Naive B cell (primary cell): ENCODE measurements around the gene DRAXIN. TPM values are rescaled to one million over a fixed set of nuclear protein-coding genes. Genes with fewer than 3 reads are reported as not detected.

Experiments
- ATAC-seq, 2 donors: fragments of 150-1000 bp; cut with Tn5 transposase; 2 replicates each; pipeline ENCODE4 v1.10.0; 2021; ENCODE audit warnings: low read depth in 2 of 2, mild to moderate bottlenecking in 2 of 2, moderate library complexity in 2 of 2
- DNase-seq: peaks from one replicate; pipeline ENCODE4 v3.0.0; 2022
- H3K27ac Mint-ChIP-seq, 6 donors: one replicate each; pipeline ENCODE4 v1.8.0; 2020 to 2022; ENCODE audit warnings: mild to moderate bottlenecking in 6 of 6, mixed read lengths in 6 of 6, moderate library complexity in 5 of 6, inconsistent platforms in 2 of 6
- H3K27me3 Mint-ChIP-seq, 3 donors: one replicate each; pipeline ENCODE4 v1.8.0; 2021 to 2022; ENCODE audit warnings: mixed read lengths in 3 of 3, mild to moderate bottlenecking in 1 of 3
- H3K36me3 Mint-ChIP-seq, 2 donors: one replicate each; pipeline ENCODE4 v1.8.0; 2020 to 2022; ENCODE audit warnings: mixed read lengths in 2 of 2, inconsistent platforms in 1 of 2, mild to moderate bottlenecking in 1 of 2
- H3K4me1 Mint-ChIP-seq, 3 donors: one replicate each; pipeline ENCODE4 v1.8.0; 2020 to 2022; ENCODE audit warnings: mixed read lengths in 3 of 3, inconsistent platforms in 1 of 3, mild to moderate bottlenecking in 1 of 3, moderate library complexity in 1 of 3
- H3K4me3 Mint-ChIP-seq, 8 donors: one replicate each; pipeline ENCODE4 v1.8.0; 2020 to 2022; ENCODE audit warnings: mild to moderate bottlenecking in 8 of 8, mixed read lengths in 8 of 8, moderate library complexity in 8 of 8, inconsistent platforms in 2 of 8
- H3K9me3 Mint-ChIP-seq, 7 donors: one replicate each; pipeline ENCODE4 v1.8.0; 2020 to 2022; ENCODE audit warnings: mixed read lengths in 7 of 7, mild to moderate bottlenecking in 5 of 7, inconsistent platforms in 2 of 7, moderate library complexity in 1 of 7
- polyA plus RNA-seq, 6 donors: library from polyadenylated mRNA; unstranded; fragments of 300-500 nt; fragmentation: Illumina TruSeq; gene quantifications; one replicate each; pipeline ENCODE4 v1.2.3, GENCODE V29; 2021; ENCODE audit warnings: low read depth in 6 of 6

Gene DRAXIN
- polyA plus RNA-seq, 6 donors from 2014 or later, result 0.04 to 0.09 (median 0.09) TPM; not detected in 1

GRCh38 chr1:11700601-11701467, 9.3 kb downstream of the DRAXIN start:
- ATAC-seq, result no peak
- Mint-ChIP-seq H3K9me3 (no peaks in the 10 kb centered on the region), H3K36me3 (no peaks in the 10 kb centered on the region), H3K4me1 (peaks cover 0 to 3% (median 0%) of the 10 kb centered on the region in 3 donors), H3K4me3 (no peak overlapping the region), H3K27ac (no peak overlapping the region), H3K27me3 (peaks cover 5 to 20% (median 8%) of the 10 kb centered on the region in 3 donors)
- no peak for DNase-seq

DNA sequence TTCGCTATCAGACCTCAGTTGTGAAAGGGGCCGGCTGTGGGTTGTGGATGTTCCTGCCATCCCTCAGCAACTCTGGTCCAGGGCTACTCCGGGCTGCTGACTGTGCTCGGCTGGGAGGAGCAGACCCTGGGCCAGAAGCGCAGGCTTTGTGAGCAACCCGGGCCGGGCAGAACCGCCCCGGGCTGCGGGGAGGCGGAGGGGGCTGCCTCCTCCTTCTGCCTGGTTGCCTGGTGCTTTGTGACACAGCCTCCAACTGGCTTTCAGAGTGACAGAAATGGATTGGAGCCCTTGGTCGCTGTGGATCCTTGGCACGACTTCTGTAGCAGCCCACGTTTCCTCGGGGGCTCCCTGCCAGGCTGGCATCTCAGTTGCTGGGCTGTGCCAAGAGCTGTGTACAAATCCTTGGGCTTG, 10.0 kb downstream of the DRAXIN start:
- Mint-ChIP-seq H3K27ac (no peak overlapping the region), H3K36me3 (no peaks in the 10 kb centered on the region), H3K9me3 (no peaks in the 10 kb centered on the region), H3K27me3 (peaks cover 5 to 20% (median 8%) of the 10 kb centered on the region in 3 donors), H3K4me3 (no peak overlapping the region), H3K4me1 (peaks cover 0 to 3% (median 0%) of the 10 kb centered on the region in 3 donors)
- no peak for ATAC-seq
- no peak for DNase-seq

DNA sequence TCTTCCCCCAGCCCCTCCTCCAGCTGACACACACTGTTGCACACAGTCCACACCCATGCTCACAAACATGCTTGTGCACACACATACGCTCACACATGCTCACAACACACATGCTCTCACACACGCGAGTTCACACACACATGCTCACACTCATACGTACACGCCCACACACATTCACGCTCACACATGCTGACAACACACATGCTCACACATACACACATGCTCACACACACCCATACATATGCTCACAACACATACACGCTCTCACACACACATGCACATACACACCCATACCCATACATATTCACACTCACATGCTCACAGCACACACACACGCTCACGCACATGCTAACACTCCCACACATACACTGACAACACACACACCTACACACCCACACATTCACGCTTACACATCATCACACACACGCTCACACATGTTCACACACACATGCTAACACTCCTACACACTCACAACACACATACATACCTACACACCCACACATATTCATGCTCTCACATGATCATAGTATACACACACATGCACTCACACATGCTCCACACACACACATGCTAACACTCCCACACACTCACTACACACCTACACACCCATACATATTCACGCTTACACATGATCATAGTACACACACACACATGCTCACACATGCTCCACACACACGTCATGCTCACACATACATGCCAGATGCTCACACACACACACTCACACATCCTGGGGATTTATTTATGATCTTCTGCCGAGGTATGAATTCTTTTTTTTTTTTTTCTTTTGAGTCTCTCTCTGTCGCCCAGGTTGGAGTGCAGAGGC, 10.7 kb downstream of the DRAXIN start:
- H3K4me3 Mint-ChIP-seq, result no peak overlapping the region
- H3K27me3 Mint-ChIP-seq, result peaks cover 5 to 20% (median 8%) of the 10 kb centered on the region in 3 donors
- no peaks in the 10 kb centered on the region for H3K36me3 Mint-ChIP-seq
- H3K4me1 Mint-ChIP-seq, result peaks cover 0 to 3% (median under 1%) of the 10 kb centered on the region in 3 donors
- DNase-seq, result no peak
- ATAC-seq, result no peak
- no peak overlapping the region for H3K27ac Mint-ChIP-seq
- no peaks in the 10 kb centered on the region for H3K9me3 Mint-ChIP-seq

DNA sequence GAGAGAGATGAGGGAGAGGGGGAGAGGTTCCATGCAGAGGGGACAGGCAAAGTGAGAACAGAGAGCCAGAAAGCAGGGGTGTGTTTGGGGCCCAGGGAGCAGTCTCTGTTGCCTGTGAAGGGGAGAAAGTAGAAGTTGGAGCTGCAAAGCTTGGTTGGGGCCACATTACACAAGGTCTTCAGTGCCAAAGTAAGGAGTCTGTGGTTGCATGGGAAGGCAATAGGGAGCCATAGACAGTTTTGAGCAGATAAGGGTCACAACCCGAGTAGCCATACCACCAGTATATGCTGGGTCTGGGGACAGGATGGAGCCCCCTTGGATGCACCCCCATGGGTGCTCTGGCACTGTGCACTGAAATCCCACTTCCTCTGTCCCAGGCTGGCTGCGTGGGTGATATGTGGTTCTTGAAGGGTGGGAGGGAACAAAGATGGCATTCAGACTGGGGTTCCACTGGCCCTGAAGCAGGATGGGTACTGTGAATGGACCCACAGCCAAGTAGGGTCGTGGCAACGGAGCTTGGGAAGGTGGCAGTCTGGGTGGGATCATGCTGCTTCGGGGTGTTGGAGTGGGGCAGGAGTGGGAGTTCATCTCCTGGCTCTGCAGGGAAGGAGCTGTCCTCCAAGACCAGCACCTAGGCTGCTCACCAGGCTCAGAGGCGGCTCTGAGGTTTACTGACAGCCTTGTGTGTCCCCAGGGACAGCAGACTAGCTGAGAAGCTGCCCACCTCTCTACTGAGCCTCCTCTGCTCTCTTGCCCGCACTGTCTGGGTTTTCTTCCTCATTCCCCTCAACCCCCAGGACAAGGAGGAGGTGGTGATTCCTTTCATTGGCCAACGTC, 12.1 kb downstream of the DRAXIN start:
- Mint-ChIP-seq H3K27ac (no peak overlapping the region), H3K4me1 (peaks cover 0 to 8% (median 3%) of the 10 kb centered on the region in 3 donors), H3K9me3 (no peaks in the 10 kb centered on the region), H3K27me3 (peaks cover 5 to 20% (median 9%) of the 10 kb centered on the region in 3 donors), H3K36me3 (no peaks in the 10 kb centered on the region), H3K4me3 (peak overlapping the region in 1 of 8 donors; percentile 69)
- ATAC-seq (no peak), DNase-seq (no peak)

DNA sequence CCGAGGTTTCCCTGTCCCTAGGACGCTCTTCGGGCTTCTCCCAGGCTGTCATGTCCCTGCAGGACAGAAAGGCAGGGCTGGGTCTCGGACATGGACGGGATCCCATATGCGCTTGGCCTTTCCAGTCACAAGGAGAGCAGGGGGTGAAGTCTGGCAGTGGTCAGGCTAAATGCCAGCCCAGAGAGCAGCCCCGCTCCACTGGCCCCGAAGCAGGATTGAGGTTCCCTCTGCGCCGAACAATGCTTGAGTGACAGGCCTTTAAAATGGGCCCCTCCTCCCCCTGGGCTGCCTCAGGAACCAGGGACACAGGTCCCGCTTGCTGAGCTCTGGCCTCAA, 12.7 kb downstream of the DRAXIN start:
- DNase-seq, result no peak
- Mint-ChIP-seq H3K27ac (no peak overlapping the region), H3K4me3 (no peak overlapping the region), H3K27me3 (peaks cover 1 to 26% (median 15%) of the 10 kb centered on the region in 3 donors), H3K4me1 (peaks cover 0 to 8% (median 3%) of the 10 kb centered on the region in 3 donors), H3K9me3 (no peaks in the 10 kb centered on the region), H3K36me3 (no peaks in the 10 kb centered on the region)
- ATAC-seq, result no peak

DNA sequence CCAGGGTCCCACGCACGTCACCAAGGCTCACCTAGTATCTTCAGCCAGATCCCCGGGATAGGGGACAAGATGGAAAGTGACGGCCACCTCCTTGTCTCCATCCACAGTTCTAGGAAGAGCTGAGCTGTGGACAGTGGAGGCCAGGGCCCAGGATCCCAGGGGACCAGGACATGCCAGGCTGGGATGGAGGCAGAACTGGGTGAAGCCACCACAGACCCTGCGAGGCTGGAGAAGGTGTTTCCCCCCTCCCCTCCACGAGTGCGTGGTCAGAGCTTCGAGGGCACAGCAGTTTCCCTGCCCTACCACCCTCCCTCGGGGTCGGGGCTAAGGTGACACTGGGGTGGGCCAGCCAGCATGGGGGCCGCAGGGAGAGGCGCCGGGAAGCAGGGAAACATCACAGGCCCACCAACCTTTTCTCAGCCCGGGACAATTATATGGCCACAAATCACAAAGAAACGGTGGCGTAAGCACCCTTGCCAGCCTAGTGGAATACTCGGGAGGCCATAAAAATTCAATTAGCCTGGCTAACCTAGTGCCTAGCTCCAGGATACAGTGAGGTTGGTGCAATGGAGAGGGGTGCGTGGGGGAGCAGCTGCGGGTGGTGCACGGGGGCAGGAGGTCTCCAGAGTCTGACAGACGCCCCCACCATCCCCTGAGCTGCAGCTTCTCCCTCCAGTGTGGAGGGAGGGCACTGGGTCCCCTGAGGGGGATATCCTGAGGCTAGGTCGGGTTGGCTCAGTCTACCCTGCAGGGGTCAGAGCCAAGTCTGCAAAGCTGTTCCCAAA, 13.4 kb downstream of the DRAXIN start:
- Mint-ChIP-seq H3K36me3 (no peaks in the 10 kb centered on the region), H3K27ac (no peak overlapping the region), H3K4me1 (peaks cover 0 to 8% (median 3%) of the 10 kb centered on the region in 3 donors), H3K9me3 (no peaks in the 10 kb centered on the region), H3K4me3 (peak overlapping the region in 1 of 8 donors; percentile 15), H3K27me3 (peaks cover 0 to 26% (median 17%) of the 10 kb centered on the region in 3 donors)
- ATAC-seq (no peak), DNase-seq (no peak)

GRCh38 chr1:11705596-11705995, 14.1 kb downstream of the DRAXIN start:
- DNase-seq (no peak), ATAC-seq (no peak)
- Mint-ChIP-seq H3K36me3 (no peaks in the 10 kb centered on the region), H3K9me3 (no peaks in the 10 kb centered on the region), H3K27me3 (peaks cover 0 to 26% (median 17%) of the 10 kb centered on the region in 3 donors), H3K27ac (no peak overlapping the region), H3K4me1 (peaks cover 0 to 8% (median 3%) of the 10 kb centered on the region in 3 donors), H3K4me3 (no peak overlapping the region)

GRCh38 chr1:11706292-11706691, 14.8 kb downstream of the DRAXIN start:
- Mint-ChIP-seq H3K36me3 (no peaks in the 10 kb centered on the region), H3K4me3 (no peak overlapping the region), H3K27me3 (peaks cover 0 to 26% (median 17%) of the 10 kb centered on the region in 3 donors), H3K9me3 (no peaks in the 10 kb centered on the region), H3K27ac (no peak overlapping the region), H3K4me1 (peaks cover 0 to 8% (median 3%) of the 10 kb centered on the region in 3 donors)
- ATAC-seq (no peak), DNase-seq (no peak)

GRCh38 chr1:11707621-11708276, 16.2 kb downstream of the DRAXIN start:
- DNase-seq (no peak), ATAC-seq (no peak)
- Mint-ChIP-seq H3K9me3 (no peaks in the 10 kb centered on the region), H3K4me3 (no peak overlapping the region), H3K27me3 (peaks cover 0 to 26% (median 17%) of the 10 kb centered on the region in 3 donors), H3K27ac (peak overlapping the region in 2 of 6 donors; percentile 40 to 74), H3K36me3 (no peaks in the 10 kb centered on the region), H3K4me1 (peaks cover 0 to 8% (median 3%) of the 10 kb centered on the region in 3 donors)

GRCh38 chr1:11708554-11709350, 17.2 kb downstream of the DRAXIN start:
- H3K27me3 Mint-ChIP-seq, result peaks cover 0 to 16% (median 9%) of the 10 kb centered on the region in 3 donors
- H3K4me3 Mint-ChIP-seq, result no peak overlapping the region
- H3K27ac Mint-ChIP-seq, result no peak overlapping the region
- H3K9me3 Mint-ChIP-seq, result no peaks in the 10 kb centered on the region
- DNase-seq (no peak), ATAC-seq (no peak)
- peaks cover 0 to 8% (median 2%) of the 10 kb centered on the region in 3 donors for H3K4me1 Mint-ChIP-seq
- H3K36me3 Mint-ChIP-seq, result no peaks in the 10 kb centered on the region

DNA sequence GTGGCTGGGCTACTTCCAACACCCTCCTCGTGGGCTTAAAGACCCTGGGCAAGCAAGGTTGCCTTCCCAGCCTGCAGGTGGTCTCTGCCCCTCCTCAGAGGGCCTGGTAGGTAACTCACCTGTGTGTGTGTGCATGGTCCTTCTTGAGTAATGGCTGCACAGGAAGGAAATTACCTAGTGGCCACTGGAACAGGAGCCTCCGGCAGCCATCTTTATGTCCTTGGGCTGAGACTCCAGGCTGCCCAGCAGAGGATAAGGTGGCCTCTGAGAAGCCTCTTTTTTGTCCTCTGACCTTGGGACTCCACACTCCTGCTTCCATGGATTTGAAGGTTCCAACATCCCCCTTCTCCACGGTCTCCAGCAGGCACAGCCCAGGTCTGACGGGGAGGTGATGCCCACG, 20.0 kb downstream of the DRAXIN start:
- peaks cover 0 to 9% (median 6%) of the 10 kb centered on the region in 3 donors for H3K27me3 Mint-ChIP-seq
- no peak overlapping the region for H3K27ac Mint-ChIP-seq
- peaks cover 0 to 8% (median 0%) of the 10 kb centered on the region in 3 donors for H3K4me1 Mint-ChIP-seq
- H3K36me3 Mint-ChIP-seq, result no peaks in the 10 kb centered on the region
- ATAC-seq, result no peak
- DNase-seq, result no peak
- H3K9me3 Mint-ChIP-seq, result no peaks in the 10 kb centered on the region
- H3K4me3 Mint-ChIP-seq, result no peak overlapping the region
